Head of caudate nucleus (tissue), 42 donors: ENCODE results near the gene LSM4.

ENCODE experiments used
- DNase-seq, 42 donors: peaks; one replicate each; pipeline versions ENCODE4 v3.0.0 to v3.0.0-alpha.2; 2020 to 2021; ENCODE audit warnings: mixed read lengths in 7 of 42
- intact Hi-C: fragments of 100-400 bp; cut with DNase I; formaldehyde crosslinking; loops from one replicate; pipeline ENCODE4 v1.15.0; 2022

Gene LSM4

DNA sequence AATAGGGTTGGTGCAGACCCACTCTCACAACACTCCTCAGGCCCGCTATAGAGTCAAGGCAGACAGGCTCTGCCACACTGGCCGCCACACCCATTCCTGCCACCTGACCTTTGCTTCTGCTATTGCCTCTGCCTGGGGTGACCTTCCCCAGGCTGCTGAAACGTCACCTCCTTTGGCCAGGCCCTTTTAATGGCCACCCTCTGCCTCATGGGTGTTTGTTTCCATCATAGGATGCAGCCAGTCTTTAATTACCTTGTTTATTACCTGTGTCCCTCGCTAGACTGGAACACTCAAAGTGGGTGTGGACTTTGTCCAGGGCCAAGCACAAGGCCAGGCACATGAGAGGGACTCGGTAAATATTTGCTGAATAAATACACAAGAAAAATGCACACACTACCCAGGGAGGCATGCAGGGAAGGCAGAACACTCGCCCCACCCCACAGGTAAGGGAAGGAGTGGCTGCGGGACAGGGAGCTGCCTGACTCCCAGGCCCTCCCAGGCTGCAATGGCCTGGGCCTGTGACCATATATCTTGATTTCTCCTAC lies 3.2 kb downstream of the LSM4 start:
- intact Hi-C loops = no loop called here
- no peak for DNase-seq

DNA sequence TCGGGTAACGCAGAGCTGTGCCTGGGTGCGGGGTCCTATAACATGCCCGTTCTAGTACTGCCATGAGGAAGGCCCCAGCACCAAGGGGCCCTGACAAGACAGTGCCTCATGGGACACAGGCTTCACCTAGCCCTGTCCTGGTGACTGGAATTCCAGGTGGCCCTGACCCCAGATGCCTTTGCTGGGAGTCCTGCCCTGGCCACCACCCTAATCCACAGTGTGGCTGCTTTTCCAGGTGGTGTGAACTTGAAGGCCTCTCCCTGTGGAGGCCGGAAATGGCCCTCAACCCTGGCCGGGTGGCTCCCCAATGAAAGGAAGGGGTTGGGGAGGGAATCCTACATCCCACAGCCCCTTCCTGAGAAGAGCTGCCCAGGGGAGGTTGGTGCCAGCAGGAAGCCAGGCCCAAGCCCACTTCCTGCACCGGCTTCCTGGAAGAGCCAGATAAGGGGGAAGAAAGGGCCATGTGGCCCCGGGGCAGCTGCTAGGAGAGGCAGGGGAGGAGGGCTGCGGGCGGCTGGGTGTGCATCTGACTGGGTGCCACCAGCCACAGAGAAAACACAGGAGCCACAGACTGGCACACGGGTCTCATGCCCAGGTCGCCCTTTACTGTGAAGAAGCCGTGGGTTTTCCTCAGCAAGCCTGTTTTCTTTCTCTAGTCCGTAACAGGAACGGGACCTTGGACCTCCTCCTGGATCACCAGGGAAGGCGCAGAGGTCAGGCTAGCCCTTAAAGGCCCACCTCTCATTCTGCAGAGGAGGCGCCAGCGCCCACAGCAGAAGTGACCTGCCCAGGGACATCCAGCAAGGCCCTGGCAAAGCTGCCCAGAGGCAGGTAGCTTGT lies 4.7 kb downstream of the LSM4 start:
- DNase-seq = peak in 4 of 42 donors; percentile 18 to 49 (median 35)
- intact Hi-C loops = no loop called here

DNA sequence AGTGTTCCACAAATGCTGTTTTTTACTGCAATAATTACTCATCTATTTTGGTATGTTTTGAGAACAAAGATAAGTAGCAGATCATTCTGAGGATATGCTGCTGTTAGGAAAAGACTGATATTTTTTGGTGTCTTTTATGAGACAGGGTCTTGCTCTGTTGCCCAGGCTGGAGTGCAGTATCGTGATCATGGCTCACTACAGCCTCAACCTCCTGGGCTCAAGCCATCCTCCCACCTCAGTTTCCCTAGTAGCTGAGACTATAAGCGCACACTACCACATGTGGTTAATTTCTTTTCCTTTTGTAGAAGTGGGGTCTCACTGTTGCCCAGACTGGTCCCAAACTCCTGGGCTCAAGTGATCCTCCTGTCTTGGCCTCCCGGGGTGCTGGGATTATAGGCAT lies 9.5 kb downstream of the LSM4 start:
- no peak for DNase-seq
- intact Hi-C loops = no loop called here

GRCh38 chr19:18312092-18312534 lies 10.8 kb downstream of the LSM4 start:
- DNase-seq = no peak
- intact Hi-C loops = no loop called here

GRCh38 chr19:18311502-18312091 lies 11.3 kb downstream of the LSM4 start:
- no peak for DNase-seq
- intact Hi-C loops = no loop called here

GRCh38 chr19:18310966-18311365 lies 11.9 kb downstream of the LSM4 start:
- intact Hi-C loops = no loop called here
- DNase-seq = no peak

GRCh38 chr19:18310118-18310909 lies 12.6 kb downstream of the LSM4 start:
- intact Hi-C loops = no loop called here
- DNase-seq = peak in 1 of 42 donors; percentile 31

GRCh38 chr19:18309525-18310064 lies 13.3 kb downstream of the LSM4 start:
- DNase-seq = no peak
- intact Hi-C loops = no loop called here

- intact Hi-C loops = no loop called here
- DNase-seq = no peak
Measured at GRCh38 chr19:18308948-18309325, 13.9 kb downstream of the LSM4 start.

DNA sequence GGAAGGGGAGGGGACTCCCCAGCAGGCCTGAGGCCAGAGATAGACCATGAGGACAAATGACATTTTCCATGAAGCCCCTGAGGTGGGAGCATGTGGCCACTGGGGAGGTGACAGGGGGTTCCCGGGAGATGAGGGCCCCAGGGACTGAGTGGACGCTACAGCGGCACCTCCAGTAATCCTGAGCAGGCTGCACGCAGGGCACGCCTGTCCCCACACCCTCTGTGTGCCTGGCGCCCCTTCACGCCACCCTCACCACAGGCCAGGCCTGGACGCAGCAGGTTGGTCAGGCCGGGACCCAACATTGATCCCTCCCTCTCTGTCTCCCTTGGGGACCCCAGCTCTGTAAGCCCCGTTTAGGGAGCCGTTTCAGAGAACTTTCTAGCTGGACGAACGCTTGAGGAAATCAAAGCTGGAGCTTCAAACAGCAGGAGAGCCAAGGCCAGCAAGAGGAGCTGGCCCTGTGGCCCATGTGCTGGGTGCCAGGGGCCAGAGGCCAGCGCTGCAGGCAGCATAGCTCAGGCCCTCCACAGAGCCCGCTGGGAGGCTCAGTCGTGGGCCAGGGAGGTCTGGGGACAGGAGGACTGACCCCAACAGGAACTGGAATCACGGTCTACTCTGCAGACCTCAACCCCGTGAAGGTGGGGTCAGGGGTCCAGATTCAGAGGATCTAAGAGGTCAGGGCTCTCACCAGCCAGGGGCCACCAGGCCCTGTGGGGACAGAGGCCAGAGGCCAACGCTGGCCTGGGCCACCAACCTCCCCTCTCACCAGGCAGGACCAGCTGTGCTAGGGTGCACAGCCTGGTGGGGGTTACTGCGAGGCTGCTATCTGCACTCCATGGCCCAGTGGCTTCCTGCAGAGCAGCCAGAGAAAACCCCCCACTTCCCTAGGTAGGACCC lies 14.6 kb downstream of the LSM4 start:
- no peak for DNase-seq
- intact Hi-C loops = no loop called here

DNA sequence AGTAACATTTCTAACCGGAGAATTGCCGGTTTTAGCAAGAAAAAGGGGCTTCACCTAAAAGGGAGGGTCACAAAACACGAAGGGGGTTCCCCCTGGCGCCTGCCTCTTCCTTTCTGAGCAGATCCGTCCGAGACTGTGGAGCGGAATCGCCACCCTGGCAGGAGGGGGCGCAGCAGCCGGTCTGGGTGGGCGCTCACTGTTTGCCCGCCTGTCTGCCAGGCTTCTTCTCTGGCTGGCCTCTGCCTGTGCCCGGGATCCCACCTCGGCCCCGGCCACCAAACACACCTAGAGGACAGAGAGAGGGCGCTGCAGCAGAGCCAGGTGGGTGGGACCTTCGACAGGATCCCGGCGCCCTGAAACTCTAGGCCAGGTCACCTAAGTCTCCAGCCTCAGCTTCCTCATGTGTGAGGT lies 15.6 kb downstream of the LSM4 start:
- DNase-seq = no peak
- intact Hi-C loops = no loop called here

- intact Hi-C loops = no loop called here
- peak in 4 of 42 donors; percentile 15 to 35 (median 24) for DNase-seq
Measured at GRCh38 chr19:18306888-18307260, 16.0 kb downstream of the LSM4 start.

- no peak for DNase-seq
Measured at GRCh38 chr19:18306209-18306887, 16.5 kb downstream of the LSM4 start.

DNA sequence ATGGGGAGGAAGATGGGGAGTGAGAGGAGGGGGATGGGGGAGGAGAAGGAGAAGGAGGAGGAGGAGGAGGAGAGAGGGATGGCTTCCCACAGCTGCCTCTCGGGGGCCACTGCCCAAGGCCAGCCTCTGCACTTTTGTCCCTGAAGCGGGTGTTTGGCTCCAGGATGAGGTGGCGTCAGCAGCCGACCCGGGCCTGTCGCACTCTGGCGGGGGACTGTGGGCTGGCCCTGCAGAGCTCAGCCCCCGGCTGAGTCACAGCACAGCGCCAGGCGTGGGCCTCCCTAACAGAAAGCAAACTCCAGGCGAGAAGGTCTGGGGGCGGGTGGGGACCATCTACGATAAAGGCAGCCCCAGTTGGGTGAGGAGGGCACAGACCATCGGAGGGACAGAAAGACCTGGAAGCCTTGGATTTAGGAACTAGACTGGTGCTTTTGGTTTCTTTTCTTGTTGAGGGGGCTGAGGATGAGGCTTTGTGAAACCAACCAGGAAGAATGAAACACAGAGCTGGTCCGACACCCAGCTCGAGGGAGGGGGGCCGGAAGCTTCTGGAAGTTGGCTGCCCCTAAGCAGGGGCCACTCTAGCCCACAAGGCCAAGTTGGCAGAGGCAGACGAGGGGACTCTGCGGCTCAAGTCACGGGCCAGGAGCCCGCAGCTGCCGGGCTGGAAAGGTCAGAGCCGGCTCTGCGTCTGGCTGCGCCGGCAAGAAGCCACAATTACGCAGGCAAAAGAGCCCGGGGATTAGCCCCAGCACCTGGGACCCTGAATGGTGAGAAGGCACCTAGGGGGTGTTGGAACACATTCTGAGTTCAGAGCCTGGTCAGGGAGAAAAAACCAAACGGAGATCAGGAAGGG lies 18.2 kb downstream of the LSM4 start:
- DNase-seq = peak; percentile 71 to 97 (median 88)

More at GRCh38 chr19:18306209-18306887, 16.5 kb downstream of the LSM4 start:
- intact Hi-C loops = no loop called here

GRCh38 chr19:18304208-18304457 lies 18.7 kb downstream of the LSM4 start:
- peak in 7 of 42 donors; percentile 31 to 47 (median 43) for DNase-seq
- intact Hi-C loops = loop anchor here (2.0 kb wide), 1 partner anchor 23 kb away; the partner anchor contains the start of gene JUND

More for the DNA sequence above, 18.2 kb downstream of the LSM4 start:
- intact Hi-C loops = loop anchor here (2.0 kb wide), 1 partner anchor 24 kb away; the partner anchor contains the start of gene JUND

DNA sequence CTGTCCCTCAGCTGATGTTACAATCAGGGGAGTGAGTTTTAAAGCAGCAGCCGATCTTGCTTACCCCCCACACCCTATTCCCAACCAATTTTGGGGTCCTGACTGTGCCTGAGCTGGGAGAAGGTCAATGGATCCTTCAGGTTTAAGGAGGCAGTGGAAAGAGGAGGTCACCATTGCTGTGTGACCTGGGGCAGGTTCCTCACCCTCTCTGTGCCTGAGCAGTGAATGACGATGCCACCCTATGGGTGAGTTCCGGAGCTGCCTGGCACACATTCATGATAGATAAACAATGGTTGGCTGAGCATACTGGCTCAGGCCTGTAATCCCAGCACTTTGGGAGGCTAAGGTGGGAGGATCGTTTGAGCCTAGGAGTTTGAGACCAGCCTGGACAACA lies 21.2 kb downstream of the LSM4 start:
- intact Hi-C loops = no loop called here
- no peak for DNase-seq
